ENCODE data around the gene SRXN1. TPM values are rescaled to one million over a fixed set of nuclear protein-coding genes. Genes with fewer than 3 reads are reported as not detected.

The SRXN1 gene
- total and polyA plus RNA-seq, 9 of the 15 experiments (the other 6 are each of a cell fraction or from before 2014, with no cell fraction given): 6.8 to 36.4 (median 21.6) TPM

DNA sequence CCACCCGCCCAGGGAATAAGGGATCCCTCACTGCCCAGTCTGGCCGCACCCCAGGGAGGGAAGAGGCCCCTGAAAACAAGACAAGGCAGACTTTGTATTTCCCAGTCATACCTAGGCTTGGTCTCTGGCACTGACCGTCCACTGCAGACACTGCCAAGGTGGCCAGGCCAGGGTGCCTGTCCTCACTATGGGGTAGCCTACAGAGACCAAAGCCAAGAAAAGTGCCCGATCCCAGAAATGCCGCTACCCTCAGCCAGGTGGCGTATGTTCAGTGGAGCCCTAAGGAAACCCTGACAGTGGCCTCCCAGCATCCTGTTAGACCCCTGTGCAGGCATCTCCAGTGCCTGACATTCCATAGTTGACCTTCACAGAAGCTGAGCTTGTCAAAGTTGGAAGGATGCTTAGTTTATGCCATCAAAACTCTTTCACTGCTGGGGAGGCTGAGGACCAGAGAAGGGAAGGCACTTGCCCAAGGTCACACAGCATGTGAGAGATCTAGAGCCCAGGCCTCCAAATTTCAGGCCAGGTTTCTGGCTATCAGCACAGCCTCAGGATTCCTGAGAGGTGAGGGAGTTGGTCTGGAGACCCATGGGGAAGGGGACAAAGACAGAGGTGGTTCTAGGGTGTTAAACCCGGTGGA is 20.1 kb upstream of the SRXN1 start (continued):
- TF ChIP-seq, protein P1, sequence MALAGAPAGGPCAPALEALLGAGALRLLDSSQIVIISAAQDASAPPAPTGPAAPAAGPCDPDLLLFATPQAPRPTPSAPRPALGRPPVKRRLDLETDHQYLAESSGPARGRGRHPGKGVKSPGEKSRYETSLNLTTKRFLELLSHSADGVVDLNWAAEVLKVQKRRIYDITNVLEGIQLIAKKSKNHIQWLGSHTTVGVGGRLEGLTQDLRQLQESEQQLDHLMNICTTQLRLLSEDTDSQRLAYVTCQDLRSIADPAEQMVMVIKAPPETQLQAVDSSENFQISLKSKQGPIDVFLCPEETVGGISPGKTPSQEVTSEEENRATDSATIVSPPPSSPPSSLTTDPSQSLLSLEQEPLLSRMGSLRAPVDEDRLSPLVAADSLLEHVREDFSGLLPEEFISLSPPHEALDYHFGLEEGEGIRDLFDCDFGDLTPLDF (CRISPR knock-in tag; IDR thresholded peaks at IDR 0.05): no peak
- TF ChIP-seq RNF2 (IDR thresholded peaks at IDR 0.05) (no peak), NUFIP1 (IDR thresholded peaks at IDR 0.05; ENCODE audit: partially characterized antibody) (no peak), PRPF4 (IDR thresholded peaks at IDR 0.05; ENCODE audit: insufficient read depth, low read depth, low read length, poor library complexity, severe bottlenecking) (no peak), SETDB1 (IDR thresholded peaks at IDR 0.05; ENCODE audit: low read length) (no peak), ZNF668 (CRISPR knock-in tag; IDR thresholded peaks at IDR 0.05) (no peak), KDM1A (IDR thresholded peaks at IDR 0.05) (peak; percentile 82 to 90), ZNF584 (CRISPR knock-in tag; IDR thresholded peaks at IDR 0.05; ENCODE audit: low read depth) (no peak), TGIF2 (CRISPR knock-in tag; IDR thresholded peaks at IDR 0.05) (no peak), SLC30A9 (CRISPR knock-in tag; IDR thresholded peaks at IDR 0.05) (no peak), SIN3A (IDR thresholded peaks at IDR 0.05; ENCODE audit: borderline replicate concordance in 2 of 2, control insufficient read depth in 1 of 2, low read depth in 2 of 2, low read length in 2 of 2) (no peak), YY1 (IDR thresholded peaks at IDR 0.05; ENCODE audit: borderline replicate concordance in 1 of 3, control insufficient read depth in 1 of 3, extremely low read depth in 1 of 3, insufficient read depth in 3 of 3, insufficient read length in 1 of 3, insufficient replicate concordance in 2 of 3, low read depth in 1 of 3, low read length in 2 of 3) (no peak), FOXA1 (IDR thresholded peaks at IDR 0.05; ENCODE audit: borderline replicate concordance) (no peak)
- TF ChIP-seq, protein P2, sequence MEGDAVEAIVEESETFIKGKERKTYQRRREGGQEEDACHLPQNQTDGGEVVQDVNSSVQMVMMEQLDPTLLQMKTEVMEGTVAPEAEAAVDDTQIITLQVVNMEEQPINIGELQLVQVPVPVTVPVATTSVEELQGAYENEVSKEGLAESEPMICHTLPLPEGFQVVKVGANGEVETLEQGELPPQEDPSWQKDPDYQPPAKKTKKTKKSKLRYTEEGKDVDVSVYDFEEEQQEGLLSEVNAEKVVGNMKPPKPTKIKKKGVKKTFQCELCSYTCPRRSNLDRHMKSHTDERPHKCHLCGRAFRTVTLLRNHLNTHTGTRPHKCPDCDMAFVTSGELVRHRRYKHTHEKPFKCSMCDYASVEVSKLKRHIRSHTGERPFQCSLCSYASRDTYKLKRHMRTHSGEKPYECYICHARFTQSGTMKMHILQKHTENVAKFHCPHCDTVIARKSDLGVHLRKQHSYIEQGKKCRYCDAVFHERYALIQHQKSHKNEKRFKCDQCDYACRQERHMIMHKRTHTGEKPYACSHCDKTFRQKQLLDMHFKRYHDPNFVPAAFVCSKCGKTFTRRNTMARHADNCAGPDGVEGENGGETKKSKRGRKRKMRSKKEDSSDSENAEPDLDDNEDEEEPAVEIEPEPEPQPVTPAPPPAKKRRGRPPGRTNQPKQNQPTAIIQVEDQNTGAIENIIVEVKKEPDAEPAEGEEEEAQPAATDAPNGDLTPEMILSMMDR (IDR thresholded peaks at IDR 0.05 in 2 of 3, conservative IDR thresholded peaks at IDR 0.05 in 1 of 3; ENCODE audit: insufficient read depth in 2 of 3, low read depth in 1 of 3, low read length in 3 of 3): peak; percentile 24 to 54 (median 36); a peak in 5 of 6 replicates

Data from K562 (cell line).